GM18873 (cell line): ENCODE data around the gene SLC45A1.

Experiments
- ATAC-seq: cut with Tn5 transposase; IDR thresholded peaks from one replicate; pipeline ENCODE4 v1.9.1; 2021; ENCODE audit warnings: mild to moderate bottlenecking, moderate library complexity, moderate number of reproducible peaks; ENCODE audit not compliant: unreplicated experiment, low FRiP score

The SLC45A1 gene

DNA sequence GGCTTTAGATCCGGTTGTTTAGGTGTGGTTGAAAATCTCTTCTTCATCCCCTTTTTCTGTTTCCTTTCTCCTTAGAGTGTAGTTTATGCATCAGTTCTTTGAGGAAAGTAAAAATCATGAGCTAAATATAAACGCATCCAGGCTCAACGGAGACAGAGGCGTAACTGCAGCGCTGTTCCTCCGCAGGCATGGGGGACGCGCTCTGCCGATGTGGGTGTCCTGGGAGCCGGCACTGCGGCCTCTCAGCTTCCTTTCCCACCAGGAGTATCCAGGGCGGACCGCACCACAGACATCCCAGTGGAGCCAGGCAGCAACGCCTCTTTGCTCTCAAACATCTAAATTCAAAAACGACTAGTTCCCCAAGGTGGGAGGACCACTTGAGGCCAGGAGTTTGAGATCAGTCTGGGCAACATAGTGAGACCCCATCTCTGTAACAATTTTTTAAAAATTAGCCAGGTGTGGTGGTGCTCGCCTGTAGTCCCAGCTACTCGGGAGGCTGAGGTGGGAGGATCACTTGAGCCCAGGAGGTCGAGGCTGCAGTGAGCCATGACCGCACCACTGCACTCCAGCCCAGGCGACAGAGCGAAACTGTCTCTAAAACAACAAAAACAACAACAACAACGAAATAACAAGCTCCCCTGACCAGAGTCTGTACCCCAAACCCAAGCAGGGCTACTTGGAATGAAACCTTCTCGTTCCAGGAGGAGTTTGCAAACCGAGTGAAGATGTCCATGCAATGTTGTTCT lies 16.4 kb downstream of the SLC45A1 start:
- no peak for ATAC-seq

- ATAC-seq, result no peak
Observed at GRCh38 chr1:8335246-8335645, 17.3 kb downstream of the SLC45A1 start.

DNA sequence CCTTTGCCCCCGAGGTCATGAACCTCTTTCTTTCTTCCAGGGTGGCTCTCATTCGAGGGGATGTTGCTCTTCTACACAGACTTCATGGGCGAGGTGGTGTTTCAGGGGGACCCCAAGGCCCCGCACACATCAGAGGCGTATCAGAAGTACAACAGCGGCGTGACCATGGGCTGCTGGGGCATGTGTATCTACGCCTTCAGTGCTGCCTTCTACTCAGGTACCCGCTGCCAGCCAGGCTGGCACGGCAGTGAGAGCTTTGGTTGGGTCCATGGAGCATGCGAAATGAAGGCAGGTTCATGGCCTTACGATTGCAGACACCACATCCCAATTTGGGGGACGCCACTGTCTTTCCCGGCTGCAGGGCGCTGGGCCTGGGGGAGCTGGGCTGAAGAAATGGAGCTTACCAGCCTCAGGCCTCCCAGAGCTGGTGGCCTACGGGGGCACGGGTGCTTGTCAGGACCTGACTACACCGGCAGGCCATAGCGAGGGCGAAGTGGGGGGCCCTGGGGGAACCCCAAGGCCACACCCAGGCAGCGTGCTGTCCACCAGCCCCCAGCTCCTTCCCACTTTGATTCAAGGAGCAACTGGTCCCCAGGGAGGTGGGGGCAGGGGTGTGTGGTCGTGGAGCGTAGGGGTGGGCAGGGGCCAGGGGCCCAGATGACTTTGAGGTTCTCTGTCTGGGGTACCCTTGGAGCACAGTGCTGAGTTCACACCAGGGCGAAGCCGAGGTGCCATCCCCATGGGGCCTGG lies 20.0 kb downstream of the SLC45A1 start:
- ATAC-seq, result no peak

DNA sequence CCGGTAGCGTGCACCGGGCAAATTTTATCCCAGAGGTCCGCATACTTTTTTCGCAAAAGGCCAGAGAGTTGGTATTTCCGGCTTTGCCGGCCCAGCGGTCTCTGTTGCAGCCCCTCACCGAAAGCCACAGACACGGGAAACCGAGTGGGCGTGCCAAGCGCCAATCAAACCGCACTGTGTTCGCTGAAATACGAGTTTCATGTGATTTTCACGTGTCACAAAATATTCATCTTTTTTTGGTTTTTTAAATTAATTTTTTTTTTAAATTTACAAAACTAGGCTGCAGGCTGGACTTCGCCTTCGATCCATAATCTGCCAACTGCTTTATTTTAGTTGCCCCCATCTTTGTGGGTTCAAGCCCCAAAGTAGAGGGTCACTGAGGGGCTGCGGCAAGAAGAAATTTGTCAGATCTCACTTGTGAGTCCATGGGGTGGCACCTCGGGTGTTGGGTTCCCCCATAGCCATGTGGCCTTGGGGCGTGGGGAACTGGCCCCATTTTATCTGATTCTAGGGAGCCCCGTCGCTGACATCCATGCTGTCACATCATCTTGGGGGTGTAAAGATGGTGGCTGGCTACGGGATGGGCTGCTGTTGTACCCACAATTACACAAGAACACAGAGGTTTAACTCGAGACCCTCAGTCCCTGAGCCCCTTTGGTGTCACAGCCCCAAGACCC lies 20.8 kb downstream of the SLC45A1 start:
- no peak for ATAC-seq

- ATAC-seq, result no peak
Observed at GRCh38 chr1:8339203-8339600, 21.3 kb downstream of the SLC45A1 start.

GRCh38 chr1:8340448-8340847 lies 22.5 kb downstream of the SLC45A1 start:
- ATAC-seq, result no peak

- ATAC-seq, result no peak
Observed at GRCh38 chr1:8342325-8342724, 24.4 kb downstream of the SLC45A1 start.

- no peak for ATAC-seq
Observed at GRCh38 chr1:8343044-8343443, 25.1 kb downstream of the SLC45A1 start.

DNA sequence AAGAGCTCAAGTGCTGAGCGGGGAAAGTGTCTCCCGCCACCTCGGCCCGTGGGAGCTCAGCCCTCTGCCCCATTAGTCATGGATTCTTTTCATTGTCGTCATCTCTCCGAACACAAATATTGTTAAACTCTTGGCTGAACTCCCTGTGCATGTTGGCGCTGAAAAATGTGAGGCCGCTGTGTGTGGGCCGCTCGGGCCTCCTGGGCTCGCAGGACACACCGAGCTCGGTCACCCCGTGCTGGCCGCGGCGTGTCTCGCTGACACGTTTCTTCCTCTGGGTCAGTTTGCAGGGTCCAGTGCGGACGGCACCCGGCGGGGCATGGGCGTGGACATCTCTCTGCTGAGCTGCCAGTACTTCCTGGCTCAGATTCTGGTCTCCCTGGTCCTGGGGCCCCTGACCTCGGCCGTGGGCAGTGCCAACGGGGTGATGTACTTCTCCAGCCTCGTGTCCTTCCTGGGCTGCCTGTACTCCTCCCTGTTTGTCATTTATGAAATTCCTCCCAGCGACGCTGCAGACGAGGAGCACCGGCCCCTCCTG lies 25.6 kb downstream of the SLC45A1 start:
- ATAC-seq, result no peak

DNA sequence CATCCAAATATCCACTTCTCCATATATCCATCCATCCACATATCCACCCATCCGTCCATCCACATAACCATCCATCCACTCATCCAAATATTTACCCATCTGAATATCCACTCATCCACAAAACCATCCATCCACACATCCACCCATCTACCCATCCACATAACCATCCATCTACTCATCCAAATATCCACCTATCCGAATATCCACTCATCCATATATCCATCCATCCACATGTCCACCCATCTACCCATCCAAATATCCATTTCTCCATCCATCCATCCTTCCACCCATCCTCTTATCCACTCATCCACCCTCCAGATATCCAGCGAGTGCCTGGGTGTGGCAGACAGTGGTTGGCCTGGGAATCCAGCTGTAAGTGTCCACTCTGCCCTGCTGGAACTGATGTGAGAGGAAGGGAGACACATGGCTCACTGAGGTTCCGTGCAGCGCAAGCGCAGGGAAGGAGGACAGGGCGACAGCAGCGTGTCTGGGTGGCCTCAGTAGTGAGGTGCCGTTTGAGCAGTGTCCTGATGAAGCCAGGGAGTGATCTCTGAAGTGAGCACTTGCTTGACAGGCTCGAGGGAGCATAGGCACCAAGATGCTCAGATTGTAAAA lies 27.1 kb downstream of the SLC45A1 start:
- no peak for ATAC-seq

- no peak for ATAC-seq
Observed at GRCh38 chr1:8345621-8346415, 27.9 kb downstream of the SLC45A1 start.

GRCh38 chr1:8347635-8348034 lies 29.7 kb downstream of the SLC45A1 start:
- ATAC-seq, result no peak

DNA sequence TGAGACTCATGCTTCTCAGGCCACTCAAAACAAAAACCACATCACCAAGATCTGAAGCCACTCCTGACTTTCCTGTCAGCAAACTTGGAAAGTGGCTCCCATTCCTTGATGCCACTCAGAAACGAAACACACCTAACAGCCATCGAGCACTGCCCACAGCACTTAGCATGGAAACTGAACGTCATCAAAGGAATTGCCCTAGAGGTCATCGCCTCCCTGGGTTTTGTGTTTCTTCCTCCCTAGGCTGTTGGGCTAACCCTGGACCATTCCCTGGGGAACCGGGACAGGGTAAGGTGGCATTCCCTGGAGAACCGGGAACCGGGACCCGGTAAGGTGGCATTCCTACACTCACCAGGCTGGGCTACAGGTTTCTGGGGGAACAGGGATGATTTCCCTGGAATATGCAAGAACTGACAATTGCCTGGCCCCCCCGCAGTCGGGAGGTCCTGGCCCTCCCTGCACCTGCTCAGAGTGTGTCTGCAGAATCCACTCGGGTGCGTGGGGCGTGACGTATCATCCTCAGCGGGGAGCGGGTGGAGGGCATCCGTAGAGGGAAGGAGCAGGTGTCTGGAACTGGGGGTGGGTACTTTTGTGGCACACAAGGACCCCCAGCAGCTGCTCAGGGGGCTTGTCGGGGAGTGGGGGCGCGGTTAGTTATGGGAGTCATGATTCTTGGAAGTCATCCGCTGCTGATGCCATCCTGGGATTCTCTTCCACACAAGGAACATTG lies 30.3 kb downstream of the SLC45A1 start:
- no peak for ATAC-seq

GRCh38 chr1:8348777-8349472 lies 31.0 kb downstream of the SLC45A1 start:
- no peak for ATAC-seq

DNA sequence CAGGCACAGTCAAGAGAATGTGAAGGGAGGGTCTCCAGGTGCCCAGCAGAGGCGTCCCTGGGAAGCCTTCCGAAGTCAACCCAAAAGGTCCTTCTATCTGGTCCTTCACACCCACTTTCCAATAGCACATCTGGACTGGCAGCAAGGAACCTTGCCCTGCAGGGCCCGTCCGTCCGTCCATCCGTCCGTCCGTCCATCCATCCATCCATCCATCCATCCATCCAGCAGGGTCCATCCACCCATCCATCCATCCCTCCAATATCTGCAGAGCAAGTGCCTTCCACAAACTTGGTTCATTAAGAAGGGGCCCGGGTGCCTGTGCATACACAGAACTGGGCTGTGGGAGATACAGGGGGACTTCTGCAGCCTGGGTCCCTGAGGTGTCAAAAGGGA lies 31.6 kb downstream of the SLC45A1 start:
- ATAC-seq, result no peak

DNA sequence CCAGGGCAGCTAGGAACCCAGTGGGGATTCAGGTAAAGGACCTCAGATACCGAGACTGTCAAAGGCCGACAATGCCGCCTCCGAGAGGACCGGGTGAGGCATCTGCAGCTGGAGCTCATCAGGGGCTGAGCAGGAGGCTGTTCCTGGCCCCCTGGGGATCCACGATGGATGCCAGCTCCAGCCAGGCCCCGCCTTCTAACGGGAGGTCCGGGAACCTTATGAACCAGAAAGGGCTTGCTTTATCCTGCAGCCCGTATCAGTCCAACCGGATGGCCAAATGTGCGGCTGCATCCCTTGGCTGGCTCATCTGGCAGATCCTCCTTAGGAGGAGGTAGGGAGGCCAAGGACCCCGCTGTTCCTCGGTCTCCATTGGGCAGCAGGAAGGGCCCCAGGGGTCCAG lies 32.0 kb downstream of the SLC45A1 start:
- ATAC-seq, result no peak

DNA sequence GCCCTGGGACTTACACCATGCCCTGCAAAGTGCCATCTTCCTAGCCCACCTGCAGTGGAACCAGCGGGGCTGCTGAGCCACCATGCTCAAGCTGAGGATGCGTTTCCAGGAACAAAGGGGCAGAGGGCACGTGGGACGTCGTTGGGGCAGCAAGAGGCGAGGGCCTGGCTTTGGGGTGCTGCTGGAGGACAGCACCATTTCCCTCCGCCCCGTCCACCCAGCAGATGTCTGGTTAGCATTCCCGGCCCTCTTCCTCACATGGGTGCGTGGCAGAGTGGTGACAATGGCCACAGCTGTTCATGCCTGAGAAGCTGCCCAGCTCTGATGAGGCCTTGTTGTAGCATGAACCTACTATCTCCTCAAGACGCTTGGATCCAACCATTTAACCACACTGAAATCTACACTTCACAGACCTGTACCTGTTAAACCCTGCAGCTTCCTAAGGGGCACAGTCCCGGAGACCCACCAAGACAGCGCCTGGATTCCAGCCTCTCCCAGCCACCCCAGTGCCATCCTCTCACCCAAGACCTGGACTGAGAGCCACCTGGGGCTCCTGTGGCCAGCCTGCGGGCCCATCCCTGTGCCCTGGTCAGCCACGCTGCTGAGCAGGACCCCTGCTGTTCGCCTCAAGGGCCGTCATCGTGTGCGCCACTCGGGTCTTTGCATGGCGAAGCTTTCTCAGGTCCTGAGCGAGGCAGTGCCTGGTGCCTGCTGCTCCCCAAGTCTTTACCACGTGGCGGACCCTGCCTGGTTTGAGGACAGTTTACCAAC lies 33.2 kb downstream of the SLC45A1 start:
- no peak for ATAC-seq
